HG02623 (cell line): ENCODE measurements around the gene ETHE1.
"Not testable (repeated sequence)": the region's sequence is repeated elsewhere in the genome, so short reads cannot be mapped to it uniquely, and the experiment has no call there.

Experiments
- ATAC-seq: cut with Tn5 transposase; IDR thresholded peaks from one replicate; pipeline ENCODE4 v1.9.1; 2021; ENCODE audit warnings: moderate library complexity; ENCODE audit not compliant: unreplicated experiment

Gene ETHE1

DNA sequence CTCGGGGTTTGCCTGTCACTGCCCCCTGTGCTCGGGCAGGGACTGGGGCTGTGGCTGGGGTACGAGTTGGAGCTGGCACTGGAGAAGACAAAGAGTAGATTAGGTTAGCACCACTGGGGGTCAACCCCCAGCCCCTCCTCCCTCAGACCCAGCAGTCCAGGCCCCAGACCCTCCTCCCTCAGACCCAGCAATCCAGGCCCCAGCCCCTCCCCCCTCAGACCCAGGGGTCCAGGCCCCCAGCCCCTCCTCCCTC, 25.1 kb upstream of the ETHE1 start:
- no peak for ATAC-seq

DNA sequence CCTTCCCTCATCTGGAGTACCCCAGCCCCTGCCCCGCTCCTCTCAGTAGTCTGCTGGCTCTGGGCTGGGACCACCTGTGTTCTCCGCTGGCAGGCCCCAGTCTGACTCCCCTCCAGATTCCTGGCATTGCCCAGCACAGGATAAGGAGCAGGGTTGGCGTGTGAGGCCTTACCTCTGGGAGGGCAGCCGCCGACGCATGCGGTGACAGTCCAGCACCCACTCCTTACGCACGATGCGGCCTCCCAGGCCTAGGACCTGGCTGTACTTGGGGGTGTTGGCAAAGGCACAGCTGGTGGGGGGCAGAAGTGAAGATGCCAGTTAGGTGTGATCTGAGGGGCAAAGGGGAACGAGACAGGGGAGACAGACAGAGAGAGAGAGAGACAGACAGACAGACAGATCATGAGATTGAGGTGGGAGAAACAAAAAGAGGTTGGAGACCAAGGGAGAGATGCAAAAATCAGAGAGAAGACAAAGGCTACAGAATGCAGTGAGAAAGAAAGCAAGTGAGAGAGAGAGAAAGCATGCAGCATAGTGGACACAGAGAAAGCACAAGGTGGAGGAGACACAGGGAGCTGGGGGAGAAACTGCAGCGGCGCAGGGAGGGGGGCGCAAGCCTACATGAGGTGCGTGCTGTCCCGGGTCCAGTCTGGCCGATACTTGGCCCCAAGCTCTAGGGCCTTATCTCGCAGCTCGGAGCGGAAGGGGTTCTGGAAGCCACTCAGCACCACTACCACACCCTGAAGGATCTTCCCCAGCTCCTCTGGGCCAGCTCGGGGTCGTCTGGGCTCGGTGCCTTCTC, 24.6 kb upstream of the ETHE1 start:
- no peak for ATAC-seq

DNA sequence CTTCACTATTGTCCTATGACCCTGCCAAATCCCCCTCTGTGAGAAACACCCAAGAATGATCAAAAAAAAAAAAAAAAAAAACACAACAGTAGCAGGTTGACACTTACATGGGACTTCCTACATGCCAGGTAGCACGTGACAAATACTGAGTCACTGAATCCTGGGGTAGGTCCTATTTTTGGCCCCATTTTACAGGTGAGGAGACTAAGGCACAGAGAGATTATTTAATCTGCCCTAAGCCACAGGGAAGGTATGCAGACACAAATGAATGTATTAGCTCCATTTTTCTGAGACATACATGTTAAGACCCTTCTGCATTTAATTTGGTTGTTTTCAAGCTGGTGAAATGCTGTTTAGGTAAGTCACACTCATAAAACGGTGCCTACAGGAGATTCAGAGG, 21.7 kb upstream of the ETHE1 start:
- ATAC-seq: no peak

DNA sequence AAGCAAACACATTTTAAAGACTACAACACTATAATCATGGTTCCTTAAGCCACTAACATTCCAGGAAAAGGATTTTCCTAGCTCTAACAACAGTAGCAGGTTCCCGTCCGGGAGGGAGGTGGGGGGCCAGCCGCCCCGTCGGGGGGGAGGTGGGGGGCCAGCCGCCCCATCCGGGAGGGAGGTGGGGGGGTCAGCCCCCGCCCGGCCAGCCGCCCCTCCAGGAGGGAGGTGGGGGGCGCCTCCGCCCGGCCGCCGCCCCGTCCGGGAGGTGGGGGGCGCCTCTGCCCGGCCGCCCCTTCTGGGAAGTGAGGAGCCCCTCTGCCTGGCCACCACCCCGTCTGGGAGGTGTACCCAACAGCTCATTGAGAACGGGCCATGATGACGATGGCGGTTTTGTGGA, 20.9 kb upstream of the ETHE1 start:
- ATAC-seq: not testable (repeated sequence)

DNA sequence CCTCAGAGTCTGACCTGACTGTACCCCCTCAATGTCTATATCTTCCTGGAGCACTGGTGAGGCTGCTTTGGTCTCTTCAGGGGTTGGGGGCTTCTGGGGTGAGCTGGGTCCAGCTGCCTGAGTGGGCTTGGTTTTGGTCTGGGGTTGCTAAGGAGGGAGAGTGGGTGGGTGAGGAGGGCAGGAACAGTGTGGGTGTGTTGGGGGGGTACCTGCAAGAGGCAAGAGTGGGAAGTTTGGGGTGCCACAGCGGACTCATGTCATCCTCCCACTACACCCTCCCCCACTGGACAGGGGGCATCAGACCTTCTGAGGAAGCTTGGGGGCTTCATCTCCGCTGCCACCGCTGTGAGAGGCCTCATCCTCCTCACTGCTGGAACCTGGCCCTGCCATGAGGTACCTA, 19.6 kb upstream of the ETHE1 start:
- no peak for ATAC-seq

DNA sequence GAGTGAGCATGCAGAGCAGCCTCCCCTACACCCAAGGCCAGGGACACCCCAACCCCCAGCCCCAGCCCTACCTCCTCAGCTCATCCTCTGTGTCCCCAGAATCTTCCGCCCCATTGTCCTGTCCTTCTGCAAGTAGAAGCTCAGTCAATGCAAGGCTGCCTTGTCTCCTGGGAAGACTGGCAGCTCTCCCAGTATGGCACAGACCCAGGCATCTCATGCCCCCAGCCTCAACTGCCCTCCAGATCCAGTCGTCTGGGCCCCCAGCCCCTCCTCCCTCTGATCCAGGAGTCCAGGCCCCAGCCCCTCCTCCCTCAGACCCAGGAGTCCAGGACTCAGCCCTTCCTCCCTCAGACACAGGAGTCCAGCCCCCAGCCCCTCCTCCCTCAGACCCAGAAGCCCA, 19.0 kb upstream of the ETHE1 start:
- ATAC-seq: no peak

DNA sequence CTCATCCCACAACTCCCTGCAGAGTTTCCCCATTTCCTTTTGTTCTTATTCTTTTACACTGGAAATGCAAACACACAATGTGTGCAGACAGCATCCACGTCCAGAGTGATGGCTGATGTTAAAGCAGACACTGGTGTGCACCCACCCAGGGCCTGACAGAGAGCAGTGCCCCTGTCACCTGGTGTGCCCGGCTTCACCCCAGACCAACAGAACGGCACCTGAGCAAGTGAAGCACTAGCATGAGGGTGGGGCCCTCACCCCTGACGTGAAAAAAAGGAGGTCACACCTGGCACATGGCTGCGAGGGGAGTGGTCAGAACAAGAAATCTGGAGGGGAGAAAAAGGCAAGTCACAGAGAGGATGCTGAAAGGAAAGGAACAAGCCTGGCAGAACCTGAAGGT, 18.3 kb upstream of the ETHE1 start:
- ATAC-seq: no peak

DNA sequence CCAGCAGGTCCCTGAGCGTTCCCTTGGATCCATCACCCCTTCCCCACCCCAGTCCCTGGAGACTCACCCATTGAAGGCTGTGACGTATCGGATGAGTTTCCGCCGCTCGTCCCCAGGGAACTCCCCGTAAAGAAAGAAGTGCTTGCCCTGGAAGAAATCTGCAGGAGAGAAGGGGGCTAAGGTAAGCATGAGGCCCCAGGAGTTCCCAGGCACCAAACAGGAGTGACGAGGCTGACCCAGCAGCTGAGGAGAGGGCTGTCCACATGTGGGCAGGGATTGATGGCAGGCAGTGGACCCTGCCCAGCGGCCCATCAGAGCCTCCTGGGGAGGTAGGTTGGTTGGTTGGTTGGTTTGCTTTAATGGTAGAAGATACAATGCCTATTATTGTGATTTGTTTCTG, 17.1 kb upstream of the ETHE1 start:
- ATAC-seq: no peak

DNA sequence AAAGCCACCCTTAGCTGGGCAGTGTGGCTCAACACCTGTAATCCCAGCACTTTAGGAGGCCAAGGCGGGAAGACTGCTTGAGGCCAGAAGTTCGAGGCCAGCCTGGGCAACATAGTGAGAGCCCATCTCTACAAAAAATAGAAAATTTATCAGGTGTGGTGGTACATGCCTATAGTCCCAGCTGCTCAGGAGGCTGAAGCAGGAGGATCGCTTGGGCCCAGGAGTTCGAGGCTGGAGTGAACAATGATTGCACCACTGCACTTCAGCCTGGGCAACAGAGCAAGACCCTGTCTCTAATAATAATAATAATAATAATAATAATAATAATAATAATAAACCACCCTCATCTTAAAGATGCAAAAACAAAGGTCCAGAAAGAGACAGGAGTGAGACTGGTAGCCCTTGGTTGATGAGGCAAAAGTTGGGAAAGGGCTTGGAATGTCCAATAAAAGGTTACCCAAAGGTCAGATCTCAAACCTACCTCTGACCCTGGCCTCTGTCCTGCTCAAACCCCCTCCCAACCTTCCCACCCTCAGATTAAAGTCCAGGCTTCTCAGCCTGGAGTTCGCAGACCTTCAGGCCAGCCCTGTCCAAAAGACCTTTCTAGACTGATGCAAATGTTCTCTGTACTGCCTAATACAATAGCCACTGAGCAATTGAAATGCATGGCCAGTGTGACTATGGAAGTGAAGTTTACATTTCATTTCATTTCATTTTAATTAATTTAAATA, 15.1 kb upstream of the ETHE1 start:
- no peak for ATAC-seq

DNA sequence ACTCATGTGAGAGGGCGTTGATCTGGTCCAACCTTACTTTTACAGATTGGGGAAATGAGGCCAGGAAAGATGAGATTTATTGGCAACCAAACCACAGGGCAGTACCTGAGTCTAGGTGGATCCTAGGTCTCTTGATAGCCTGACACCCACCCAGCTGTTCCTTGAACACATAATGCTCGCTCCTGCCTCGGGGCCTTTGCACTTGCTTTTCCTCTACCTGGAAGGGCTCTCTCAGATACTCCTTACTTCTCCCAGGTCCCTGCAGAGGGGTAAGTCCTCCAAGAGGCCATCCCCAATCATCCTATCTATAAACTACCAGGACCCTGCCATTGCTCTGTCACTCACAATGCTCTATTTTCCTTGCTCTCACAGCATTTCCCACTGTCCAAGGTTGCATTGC, 13.4 kb upstream of the ETHE1 start:
- no peak for ATAC-seq

DNA sequence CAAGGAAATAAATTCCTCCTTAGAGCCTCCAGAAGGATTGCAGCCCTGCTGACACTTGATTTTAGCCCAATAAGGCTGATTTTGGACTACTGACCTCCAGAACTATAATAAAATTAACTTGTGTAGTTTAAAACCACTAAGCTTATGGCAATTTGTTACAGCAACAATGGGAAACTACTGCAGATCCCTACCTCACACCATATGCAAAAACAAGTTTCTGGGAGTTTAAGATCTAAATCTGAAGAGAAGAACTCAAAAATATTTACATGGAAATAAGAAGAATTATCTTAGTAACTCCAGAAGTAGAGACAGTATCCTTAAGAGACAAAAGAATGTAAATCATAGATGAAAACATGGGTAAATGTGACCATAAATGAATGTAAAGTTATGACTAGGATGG, 11.9 kb upstream of the ETHE1 start:
- no peak for ATAC-seq

DNA sequence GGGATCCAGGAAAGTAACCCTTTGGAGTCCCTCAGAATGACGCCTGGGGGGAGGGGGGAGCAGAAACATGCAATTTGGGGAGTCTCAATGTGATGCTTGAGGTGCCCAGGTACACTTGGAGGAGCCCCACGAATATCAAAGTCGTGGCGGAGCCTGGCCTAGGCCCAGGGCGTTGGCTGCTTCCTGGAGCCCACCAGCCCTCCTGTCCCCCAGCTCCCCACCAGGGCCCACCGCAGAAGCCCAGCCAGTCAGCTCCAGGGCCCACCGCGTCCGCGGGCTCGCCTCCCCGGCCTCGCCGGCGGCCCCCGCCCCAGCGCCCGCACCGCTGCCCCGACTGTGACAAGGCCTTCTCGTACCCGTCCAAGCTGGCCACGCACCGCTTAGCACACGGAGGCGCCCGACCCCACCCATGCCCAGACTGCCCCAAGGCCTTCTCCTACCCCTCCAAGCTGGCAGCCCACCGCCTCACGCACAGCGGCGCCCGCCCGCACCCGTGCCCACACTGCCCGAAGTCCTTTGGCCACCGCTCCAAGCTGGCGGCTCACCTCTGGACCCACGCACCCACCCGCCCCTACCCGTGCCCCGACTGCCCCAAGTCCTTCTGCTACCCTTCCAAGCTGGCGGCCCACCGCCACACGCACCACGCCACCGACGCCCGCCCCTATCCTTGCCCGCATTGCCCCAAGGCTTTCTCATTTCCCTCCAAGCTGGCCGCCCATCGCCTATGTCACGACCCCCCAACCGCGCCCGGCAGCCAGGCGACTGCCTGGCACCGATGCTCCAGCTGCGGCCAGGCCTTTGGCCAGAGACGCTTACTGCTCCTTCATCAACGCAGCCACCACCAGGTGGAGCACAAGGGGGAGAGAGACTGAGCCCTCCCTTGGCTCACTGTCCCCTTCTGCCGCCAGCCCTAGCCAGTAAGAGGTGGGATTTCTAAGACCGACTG, 8.1 kb upstream of the ETHE1 start:
- ATAC-seq: no peak

DNA sequence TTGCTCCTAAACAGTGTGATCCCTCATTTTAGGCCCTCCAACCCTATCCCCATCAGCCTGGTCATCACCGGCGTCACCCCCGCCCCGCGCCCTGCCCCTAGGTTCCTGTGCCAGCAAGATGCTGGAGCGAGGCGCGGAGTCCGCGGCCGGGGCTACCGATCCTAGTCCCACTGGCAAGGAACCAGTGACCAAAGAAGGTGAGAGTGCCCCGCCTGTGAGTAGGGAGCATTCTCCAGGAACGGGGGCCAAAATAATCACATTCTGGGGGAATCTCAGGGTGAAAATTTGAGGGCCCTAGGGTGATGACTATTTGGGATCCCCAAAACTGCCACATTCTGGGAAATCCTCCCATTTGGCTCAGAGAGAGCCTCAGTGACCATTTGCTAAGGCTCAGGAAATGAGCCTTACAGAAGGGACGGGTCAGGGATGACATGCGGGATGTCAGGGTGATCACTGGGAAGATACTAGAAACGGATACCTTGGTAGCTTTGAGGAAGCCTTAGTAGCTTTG, 7.4 kb upstream of the ETHE1 start:
- no peak for ATAC-seq

DNA sequence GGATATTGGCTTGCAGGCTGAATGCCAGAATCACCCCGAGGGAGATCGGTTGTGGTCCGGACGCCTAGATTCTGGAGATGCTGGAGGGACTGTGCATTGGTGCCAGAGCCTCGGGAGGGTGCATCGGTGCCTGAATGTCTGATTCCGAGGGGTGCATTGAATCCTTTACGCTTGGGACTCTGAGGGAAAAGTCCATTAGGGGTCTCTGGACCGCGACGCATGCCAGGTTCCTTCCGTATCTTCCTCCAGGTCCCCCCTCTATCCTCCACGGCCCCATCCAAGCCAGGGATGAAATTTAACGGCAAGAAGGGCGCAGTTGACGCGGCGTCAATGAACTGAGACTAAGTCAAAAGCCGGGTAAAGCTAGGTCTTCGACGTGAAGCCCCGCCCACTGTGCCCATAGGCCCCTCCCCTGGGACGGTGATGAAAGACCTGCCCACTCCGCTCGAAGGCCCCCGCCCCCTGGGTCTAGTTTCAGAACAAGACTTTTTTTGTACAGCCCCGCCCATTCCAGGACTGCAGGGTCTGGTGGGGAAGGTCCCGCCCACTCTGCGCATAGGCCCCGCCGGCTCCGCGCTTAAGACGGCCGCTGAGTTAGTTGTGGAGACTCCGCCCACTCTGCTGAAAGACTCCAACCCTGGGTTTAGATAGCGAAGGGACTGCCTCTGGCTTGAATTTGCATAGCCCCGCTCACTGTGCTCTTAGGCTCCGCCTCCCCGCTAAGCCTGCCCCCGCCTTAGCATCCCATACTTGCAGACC, 6.7 kb upstream of the ETHE1 start:
- ATAC-seq: peak; percentile 53

DNA sequence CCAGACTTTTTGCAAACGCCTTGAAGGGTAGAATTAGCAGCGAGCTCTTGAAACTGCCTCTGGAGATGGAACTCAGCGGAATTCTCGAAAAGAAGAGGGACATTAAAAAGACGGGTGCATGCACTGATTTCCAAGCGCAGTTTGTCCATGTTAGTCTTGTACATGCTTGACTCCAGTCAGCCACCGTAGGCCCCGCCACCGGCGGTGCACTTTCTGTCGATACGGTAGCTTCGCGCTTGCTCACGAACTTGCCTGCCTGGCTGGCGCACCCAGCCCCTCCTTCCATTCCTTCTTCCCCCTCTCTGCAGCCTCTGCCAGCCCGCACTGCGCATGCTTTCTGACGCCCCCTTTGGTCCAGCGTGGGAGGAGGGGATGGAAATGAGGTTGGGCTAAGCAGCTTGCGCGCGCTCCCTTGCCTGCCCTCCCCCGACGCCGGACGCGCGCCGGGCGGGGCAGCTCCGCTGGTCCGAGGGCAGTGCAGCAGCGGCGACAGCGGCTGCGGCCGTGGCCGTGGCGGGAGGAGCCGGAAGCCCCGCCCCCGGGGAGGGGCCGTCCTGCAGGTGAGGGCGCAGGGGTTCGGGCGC, 6.1 kb upstream of the ETHE1 start, which contains the start of gene ZNF575:
Gene ZNF575 (plus strand): TSS at position 227 of the 584 bp plus-strand sequence. CDS start 1,235 bp downstream, outside the sequence.
- peak; percentile 52 for ATAC-seq

DNA sequence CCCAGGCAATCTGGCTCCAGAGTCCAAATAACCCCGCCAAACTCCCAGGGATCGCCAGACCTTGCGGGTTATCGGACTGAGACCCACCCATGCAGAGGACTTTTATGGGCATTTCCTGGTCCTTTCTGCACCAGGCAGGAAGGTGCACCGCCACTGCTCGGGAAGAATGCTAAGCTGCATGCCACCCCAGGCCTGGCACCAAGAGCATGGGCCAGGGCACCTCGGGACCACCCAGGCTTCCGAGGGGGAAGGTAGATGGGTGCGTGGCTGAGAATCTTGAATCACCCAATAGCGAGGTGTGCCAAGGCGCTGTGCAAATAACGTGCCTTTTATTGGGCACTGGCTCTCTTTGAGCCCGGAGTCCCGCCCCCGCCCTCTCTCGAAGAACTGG, 5.6 kb upstream of the ETHE1 start:
- no peak for ATAC-seq

DNA sequence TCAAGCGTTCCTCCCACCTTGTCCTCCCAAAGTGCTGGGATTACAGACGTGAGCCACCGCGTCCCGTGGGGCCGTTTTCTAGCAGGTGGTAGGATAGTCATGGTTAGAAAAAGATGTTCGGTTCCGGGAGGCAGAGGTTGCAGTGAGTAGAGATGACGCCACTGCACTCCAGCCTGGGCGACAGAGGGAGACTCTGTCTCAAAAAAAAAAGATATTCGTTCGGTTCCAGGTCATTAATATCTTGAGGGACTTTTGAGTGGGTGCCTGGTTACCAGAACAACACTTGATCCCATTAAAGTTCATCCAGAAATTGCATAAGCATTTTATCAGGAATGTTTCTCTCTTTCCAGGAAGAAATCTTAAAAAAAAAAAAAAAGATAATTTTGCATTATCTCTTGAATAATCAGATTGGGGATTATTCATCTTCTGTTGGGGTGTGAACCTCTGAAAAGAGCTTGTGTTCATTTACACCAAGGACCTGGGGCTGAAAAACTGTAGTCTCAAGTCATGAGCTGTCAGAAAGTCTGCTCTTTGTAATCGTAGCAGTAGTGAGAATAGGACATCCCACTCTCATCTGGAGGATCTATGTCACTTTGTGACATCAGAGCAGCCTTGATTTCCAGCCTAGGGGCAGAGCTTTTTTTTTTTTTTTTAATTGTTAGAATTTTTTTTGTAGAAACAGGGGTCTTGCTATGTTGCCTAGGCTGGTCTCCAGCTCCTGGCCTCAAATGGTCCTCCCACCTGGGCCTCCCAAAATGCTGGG, 1.0 kb upstream of the ETHE1 start:
- ATAC-seq: no peak

DNA sequence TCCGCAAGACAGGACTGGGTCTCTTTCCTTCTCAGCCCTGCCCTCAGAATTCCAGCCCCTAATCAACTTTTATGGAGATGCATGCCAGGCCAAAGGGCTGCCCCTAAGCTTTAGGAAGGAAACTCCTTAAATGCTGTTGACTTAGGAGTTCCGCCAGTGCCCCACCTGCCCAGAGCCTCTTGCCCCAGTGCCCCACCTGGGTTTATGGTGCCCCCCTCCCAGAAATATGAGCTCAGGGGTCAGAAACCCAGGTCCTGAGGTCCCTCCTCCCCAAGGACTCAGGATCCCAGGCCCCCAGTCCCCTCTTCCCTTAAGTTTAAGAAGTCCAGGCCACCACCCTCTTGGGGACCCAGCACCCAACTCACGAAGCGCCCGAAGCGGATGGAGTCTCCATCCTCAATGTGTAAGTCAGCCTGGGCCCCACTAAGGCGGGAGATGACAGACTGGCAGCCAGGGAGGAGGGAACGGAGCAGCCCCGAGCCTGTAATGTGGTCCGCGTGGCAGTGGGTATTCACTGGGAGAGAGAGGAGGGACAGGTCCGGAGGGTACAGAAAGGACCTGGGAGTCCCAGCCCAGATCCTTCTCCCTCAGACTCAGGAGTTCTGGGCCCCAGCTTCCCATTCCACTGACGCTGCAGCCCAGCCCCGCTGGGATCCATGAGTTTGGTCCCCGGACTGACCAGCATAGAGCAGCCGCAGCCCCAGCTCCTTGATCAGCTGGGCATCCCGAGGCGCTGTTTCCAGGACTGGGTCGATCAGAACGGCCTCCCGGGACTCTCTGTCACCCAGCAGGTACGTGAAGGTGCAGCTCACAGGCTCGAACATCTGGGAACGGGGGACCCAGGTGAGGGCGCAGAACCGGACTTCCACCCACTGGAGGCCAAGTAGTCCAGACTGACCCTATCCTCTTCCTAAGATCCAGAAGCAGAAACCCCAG, 897 bp downstream of the ETHE1 start:
- ATAC-seq: no peak
